ENCODE data around the gene ZNF592. TPM values are rescaled to one million over a fixed set of nuclear protein-coding genes. Genes with fewer than 3 reads are reported as not detected.

The ZNF592 gene
- total and polyA plus RNA-seq, 9 of the 15 experiments (the other 6 are each of a cell fraction or from before 2014, with no cell fraction given) = 0.88 to 23.8 (median 7.4) TPM

GRCh38 chr15:84725001-84725491, 23.3 kb upstream of the ZNF592 start (continued):
- TF ChIP-seq ZNF740 (CRISPR knock-in tag; IDR thresholded peaks at IDR 0.05) (no peak), ZNF740 (tag; IDR thresholded peaks at IDR 0.05) (no peak), ZKSCAN8 (CRISPR knock-in tag; IDR thresholded peaks at IDR 0.05) (no peak), USF1 (CRISPR knock-in tag; IDR thresholded peaks at IDR 0.05) (no peak), ZNF512 (tag; IDR thresholded peaks at IDR 0.05) (no peak), ELF4 (CRISPR knock-in tag; IDR thresholded peaks at IDR 0.05) (no peak), ZNF12 (CRISPR knock-in tag; IDR thresholded peaks at IDR 0.05) (no peak), HMGXB4 (CRISPR knock-in tag; IDR thresholded peaks at IDR 0.05) (no peak), GABPA (tag; conservative IDR thresholded peaks at IDR 0.05; ENCODE audit: low read depth) (peak; percentile 51), FIP1L1 (IDR thresholded peaks at IDR 0.05; ENCODE audit: low read depth, low read length, poor library complexity, severe bottlenecking) (no peak), SP2 (IDR thresholded peaks at IDR 0.05; ENCODE audit: extremely low read depth, low read depth, low read length, poor library complexity, severe bottlenecking) (no peak), RCOR1 (IDR thresholded peaks at IDR 0.05; ENCODE audit: borderline replicate concordance in 1 of 2, low read depth in 2 of 2, low read length in 2 of 2) (0 out of 4 replicates have a peak, but pooled peaks of 1 of the 2 experiments have one; percentile 21), RFX5 (IDR thresholded peaks at IDR 0.05; ENCODE audit: low read depth, low read length) (no peak), SMARCC2 (IDR thresholded peaks at IDR 0.05; ENCODE audit: low read depth) (no peak), ARID1B (IDR thresholded peaks at IDR 0.05) (peak; percentile 73), SMARCA4 (IDR thresholded peaks at IDR 0.05) (peak; percentile 72), HDAC3 (IDR thresholded peaks at IDR 0.05; ENCODE audit: borderline replicate concordance, partially characterized antibody) (no peak), HSF4 (CRISPR knock-in tag; IDR thresholded peaks at IDR 0.05; ENCODE audit: borderline replicate concordance) (no peak), ZNF592 (IDR thresholded peaks at IDR 0.05) (peak; percentile 76)

Measured in K562 (cell line).